Umbilical cord (tissue), 2 donors: Measurements from ENCODE around the gene EMP2. TPM values are rescaled to one million over a fixed set of nuclear protein-coding genes. Genes with fewer than 3 reads are reported as not detected.
"Not testable (repeated sequence)": the region's sequence is repeated elsewhere in the genome, so short reads cannot be mapped to it uniquely, and the experiment has no call there.

Experiments used
- DNase-seq: peaks from one replicate; pipeline ENCODE4 v3.0.0-alpha.2; 2015; ENCODE audit warnings: low spot score
- total RNA-seq: library from RNA; depleted of rRNA; stranded (reverse); fragments of >200 nt; gene quantifications from one replicate; pipeline ENCODE4 v1.2.3, GENCODE V29; 2014; ENCODE audit warnings: low replicate concordance; ENCODE audit not compliant: insufficient read depth

The EMP2 gene
- total RNA-seq, 1 donor from 2014 or later: 27.0 TPM

DNA sequence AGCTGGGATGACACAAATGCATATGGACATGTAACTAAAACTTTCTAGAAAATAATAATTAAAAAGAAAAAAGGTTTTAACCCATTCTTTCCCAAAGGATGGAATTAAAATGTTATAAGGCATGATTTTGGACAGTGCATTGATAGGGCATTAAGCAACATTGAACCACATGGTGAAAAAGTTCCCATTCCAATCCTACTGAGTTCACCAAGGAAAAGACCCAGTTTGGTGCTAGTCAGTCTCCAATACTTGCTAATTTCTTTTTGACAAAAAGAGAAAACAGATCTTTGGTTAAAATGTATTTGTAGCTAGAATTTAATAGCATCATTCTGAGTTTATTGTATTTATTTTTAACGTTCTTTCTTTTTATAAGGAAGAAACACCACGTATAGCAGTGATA is 28.1 kb downstream of the EMP2 start:
- DNase-seq: no peak

DNA sequence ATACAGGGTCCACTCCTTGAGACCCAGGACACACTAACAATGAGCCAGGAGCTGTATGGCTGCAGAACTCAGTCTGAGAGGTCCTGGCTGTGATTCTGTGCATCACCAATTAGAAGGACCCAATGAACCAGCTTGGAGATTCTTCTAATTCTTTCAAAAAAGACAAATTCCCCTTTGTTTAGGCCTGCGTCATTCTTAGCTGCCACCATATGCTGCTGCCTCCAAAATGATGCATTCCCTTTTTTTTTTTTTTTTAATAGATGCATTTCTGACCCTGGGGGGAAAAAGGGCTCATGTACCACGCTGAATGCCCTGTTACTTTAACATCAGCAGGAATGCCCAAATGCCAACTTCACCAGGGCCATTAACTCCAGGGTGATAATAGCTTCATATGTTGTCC is 28.5 kb downstream of the EMP2 start:
- no peak for DNase-seq

DNA sequence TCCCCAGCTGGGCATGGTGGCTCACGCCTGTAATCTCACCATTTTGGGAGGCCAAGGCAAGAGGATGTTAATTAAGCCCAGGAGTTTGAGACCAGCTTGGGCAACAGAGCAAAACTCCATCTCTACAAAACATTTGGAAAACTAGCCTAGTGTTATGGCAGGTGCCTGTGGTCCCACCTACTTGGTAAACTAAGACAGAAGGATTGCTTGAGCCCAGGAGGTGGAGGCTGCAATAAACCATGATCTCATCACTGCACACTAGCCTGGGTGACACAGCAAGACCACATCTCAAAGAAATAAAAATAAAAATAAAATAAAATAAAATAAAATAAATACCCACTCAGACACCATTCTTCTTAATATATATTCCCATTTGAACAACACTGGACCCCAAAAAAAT is 32.0 kb downstream of the EMP2 start:
- DNase-seq: no peak

DNA sequence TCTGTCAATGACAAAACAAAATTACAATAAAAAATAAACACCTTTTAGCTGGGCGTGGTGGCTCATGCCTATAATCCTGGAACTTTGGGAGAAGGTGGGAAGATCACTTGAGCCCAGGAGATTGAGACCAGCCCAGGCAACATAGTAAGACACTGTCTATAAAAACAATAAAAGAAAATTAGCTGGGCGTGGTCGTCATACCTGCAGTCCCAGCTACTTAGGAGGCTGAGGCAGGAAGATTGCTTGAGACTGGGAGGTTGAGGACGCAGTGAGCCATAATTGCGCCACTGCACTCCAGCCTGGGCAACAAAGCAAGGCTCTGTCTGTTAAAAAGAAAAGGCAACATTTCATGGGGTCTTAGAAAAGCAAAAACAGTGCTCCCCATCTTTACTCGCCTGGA is 32.7 kb downstream of the EMP2 start:
- no peak for DNase-seq

DNA sequence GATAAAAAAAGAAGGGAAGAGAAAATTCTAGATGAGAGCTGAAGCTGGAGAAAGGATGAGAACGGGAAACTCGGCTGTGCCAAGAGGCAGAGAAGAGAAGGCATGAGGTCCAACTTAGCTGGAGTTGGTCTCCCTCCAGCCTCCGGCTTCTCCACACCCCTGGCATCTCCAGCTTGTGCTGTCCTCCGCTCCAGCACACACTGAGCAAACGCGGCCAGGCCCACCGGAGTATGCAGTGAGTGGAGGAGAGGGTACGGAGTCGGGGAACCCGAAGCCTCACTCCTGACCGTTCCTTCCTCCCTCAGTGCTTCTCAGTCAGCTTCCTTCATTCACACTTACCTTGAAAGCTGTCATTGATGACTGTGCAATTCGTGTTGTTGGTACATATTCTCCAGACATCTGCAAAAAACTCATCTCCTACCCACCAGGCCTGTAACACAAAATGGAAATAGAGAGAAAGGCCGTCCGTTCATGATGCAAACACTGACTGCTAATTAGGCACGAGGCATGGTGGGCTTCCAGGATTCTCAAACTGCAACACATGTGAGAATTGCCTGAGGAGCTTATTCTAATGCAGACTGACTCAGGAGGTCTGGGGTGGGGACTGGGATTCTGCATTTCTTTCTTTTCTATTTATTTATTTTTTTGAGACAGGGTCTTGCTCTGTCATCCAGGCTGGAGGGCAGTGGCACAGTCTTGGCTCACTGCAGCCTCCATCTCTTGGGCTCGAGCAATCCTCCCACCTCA is 37.0 kb downstream of the EMP2 start:
- no peak for DNase-seq

DNA sequence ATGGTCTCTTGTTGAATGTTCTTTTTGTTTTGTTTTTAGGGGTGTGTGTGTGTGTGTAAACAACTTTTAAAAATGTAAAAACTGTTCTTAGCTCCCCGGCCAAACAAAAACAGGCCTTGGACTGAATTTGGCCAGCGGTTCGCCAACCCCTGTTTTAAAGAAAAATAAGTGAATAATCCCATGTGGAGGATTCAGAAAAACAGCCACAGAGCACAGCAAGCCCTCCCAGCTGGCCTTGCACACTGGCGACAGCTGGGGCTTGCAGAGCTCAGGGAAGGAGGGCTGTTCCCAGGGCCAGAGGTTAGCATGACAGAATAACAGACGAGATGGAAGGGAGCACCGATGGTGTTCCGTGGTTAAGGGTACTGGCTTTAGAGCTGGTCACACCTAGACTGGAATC is 39.0 kb downstream of the EMP2 start:
- no peak for DNase-seq

DNA sequence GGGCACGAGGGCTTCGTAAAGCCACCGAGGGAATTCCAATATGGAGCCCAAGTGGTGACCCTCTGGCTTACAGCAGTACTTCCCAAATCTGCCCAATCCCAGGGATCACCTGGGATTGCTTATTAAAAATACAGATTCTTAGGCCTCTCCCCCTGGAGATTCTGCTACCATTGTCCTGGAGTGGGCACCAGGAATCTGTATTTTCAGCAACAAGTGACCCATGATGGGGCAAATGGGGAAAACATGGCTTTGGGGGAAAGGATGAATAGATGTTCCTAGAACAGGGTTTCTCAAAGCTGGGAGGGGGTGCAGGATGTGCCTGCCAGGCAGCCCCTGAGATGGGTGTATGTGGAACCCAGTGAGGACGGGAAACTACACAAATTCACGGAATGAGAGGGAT is 40.6 kb downstream of the EMP2 start:
- no peak for DNase-seq

DNA sequence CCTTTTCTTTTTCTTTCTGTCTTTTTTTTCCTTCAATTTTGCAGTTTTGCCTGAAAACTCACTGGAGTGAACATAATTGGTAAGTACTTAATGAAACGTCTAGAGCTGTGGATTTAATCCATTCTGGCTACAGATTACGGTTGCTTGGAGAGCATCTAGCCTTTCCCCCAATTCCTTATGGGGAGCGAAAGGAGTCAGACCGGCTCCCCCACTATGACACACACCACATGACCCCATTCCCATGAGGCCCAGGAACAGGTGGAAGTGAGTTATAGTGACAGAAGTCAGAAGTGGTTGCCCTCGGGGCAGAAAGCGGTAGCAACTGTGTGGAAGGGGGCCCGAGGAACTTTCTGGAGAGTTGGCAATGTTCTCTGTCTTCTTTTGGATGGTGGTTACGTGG is 41.2 kb downstream of the EMP2 start:
- DNase-seq: peak; percentile 65

DNA sequence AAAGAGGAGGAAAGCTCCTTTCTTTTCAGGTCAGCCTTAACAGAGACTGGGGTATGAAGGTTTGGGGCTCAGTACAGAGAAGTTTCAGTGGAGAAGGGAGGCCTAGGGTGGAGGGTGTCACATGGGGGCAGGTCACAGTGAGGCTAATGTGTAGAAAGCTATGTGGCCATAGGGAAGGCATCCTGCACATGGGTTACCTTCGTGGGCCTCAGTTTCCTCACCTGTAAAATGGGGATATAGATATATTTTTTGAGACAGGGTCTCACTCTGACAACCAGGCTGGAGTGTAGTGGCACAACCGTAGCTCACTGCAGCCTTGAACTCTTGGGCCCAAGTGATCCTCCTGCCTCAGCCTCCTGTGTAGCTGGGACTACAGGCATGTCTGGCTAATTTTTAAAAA is 41.8 kb downstream of the EMP2 start:
- no peak for DNase-seq

DNA sequence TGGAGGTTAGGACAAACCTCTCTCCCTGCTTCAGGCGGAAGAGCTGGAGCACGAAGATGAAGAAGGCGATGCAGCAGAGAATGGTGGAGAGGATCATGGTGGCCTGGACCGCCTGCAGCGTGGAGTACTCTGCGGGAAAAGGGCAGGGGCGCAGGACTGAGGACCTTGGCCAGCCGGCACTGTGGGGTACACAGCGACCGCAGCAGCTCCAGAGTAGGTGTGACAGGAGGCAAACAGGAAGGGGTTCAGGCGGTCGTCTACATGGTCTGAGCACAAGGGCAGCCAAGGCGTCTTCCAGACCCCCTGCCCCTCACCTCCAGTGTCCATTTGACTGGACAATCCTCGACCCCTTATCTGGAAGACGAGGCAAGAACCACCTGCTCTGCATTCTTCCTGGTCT is 42.5 kb downstream of the EMP2 start:
- DNase-seq: no peak

DNA sequence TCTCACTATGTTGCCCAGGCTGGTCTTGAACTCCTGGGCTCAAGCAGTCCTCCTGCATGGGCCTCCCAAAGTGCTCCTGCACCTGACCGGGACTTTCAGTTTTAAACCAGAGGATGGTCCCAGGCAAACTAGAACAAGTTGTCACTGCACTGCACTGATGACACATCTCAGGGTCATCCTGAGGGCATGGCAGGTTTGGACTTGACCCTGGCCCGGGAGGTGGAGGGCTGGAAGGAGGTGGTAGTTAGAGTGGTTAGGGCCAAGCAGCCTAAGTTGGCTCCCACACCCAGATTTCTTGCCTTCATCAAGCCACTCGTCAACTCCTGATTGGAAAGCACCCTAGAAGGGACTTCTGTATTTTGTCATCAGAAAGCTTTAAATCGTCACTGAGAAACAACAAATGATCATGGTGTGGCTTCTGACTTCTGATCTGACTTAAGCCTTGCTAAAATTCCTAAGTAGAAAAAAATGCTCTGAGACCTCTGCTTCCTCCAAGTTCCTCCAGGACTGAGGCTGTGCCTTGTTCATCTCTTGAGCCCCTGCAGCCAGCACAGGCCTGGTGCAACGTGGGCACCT is 43.5 kb downstream of the EMP2 start:
- no peak for DNase-seq

DNA sequence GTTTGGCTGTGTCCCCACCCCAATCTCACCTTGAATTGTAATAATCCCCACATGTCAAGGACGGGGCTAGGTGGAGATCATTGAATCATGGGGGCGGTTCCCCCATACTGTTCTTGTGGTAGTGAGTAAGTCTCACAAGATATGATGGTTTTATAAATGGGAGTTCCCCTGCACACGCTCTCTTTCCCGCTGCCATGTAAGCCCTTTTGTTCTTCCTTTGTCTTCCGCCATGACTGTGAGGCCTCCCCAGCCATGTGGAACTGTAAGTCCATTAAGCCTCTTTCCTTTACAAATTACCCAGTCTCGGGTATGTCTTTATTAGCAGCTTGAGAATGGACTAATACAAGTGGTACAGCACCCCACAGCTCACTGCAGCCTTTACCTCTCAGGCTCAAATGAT is 44.1 kb downstream of the EMP2 start:
- DNase-seq: not testable (repeated sequence)

DNA sequence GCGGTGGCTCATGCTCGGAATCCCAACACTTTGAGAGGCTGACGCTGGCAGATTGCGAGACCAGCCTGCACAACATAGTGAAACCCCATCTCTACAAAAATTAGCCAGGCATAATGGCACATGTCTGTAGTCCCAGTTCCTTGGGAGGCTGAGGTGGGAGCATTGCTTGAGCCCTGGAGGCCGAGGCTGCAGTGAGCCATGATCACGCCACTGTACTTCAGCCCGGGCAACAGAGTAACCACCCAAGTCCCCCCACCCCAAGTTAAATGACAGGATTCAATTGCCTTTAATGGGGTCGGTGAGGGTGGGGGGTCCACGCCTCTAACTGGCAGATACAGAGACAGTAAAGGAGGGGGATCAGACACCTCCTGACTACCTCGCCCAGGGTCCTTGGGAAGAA is 44.9 kb downstream of the EMP2 start:
- no peak for DNase-seq

DNA sequence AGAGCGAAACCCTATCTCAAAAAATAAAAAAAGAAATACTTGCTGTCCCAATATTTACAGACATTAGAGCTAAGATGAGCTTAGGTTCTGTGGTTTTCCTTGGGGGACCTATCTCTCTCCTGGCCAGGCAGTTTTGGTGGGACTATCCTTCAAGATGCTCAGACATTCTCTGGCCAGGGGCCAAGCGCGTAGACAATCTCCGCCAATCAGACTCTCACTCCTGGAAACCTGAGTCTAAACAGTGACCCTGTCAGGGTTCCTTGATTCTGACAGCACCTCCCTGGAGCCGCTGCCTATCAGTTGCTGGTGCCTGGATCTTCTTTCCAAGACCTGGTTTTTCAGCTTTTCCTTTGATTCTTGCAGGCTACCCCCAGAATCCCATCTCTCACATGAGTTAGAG is 45.6 kb downstream of the EMP2 start:
- no peak for DNase-seq

DNA sequence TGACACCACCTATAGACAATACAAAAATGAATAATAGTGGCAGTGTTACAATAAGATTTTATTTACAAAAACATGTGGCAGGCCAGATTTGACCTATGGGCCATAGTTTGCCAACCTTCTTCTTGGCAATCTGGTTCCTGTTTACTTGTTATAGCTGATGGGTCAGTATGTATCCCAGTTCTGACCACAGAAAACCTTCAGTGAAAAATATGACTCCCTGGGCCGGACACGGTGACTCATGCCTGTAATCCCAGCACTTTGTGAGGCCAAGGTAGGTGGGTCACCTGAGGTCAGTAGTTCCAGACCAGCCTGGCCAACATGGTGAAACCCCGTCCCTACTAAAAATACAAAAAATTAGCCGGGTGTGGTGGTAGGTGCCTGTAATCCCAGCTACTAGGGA is 46.8 kb downstream of the EMP2 start:
- not testable (repeated sequence) for DNase-seq

DNA sequence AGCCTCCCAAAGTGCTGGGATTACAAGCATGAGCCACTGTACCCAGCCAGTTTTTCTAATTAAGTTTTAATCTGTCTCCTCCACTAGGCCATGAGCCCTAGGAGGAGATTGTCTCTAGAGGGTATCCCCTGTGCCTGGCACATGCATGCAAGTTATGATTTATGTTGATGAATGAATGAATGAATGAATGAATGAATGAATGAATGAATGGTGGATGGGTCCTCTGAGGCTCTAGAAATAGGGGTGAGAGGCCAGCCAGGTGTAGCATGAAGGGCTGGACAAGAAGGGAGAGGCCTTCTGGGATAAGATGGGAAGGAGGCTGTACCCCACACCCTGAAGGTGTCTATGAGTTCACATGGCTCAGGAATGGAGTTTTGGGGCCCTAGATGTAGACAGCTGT is 48.8 kb downstream of the EMP2 start:
- no peak for DNase-seq

DNA sequence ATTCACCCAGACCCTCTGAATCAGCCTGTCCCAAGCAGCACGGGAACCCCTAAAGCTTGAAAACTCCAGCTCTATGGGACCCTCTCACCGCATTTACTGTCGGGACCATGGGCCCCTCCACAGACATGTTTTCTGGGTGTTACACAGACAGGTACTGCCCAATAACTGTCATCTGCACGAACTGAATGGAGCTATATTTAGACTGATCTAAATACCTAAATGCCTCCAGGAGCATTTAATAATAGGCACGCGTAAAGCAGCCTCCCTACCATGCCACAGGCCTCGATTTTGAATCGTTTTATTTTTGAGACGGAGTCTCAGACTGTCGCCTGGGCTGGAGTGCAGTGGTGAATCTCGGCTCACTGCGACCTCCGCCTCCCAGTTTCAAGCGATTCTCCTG is 49.7 kb downstream of the EMP2 start:
- no peak for DNase-seq

DNA sequence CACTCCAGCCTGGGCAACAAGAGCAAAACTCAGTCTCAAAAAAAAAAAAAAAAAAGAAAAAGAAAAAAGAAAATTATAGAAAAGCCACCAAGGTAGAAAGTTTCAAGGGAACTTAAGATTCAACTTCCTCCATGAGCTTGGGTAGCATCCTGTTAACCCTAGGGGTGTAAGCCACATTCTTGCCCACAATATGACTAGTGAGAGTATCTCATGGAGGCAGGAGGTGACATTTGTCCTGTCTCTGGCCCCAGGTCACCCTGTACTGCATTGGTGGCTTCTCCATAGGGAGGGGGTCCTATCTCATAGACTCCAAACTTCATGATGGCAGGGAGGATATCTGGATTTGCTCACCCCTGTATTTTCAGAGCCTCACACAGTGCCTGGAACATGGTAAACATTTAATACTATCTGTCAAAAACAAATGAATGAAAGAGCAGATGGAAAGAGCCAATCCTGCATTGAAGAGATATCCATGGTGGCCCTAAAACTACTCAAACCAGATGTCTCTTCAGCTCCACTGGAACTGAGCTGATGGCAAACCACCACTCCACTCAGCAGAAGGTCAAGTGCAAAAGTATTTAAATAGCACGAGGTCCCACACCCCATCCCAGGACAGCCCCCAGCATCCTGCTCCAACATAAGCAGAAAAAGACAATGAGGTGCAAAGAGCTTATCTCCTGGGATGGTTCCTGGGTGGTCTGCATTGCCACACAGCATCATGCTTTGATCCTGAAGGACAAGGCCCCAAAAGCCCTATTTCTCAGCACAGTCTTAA is 50.3 kb downstream of the EMP2 start:
- DNase-seq: no peak

DNA sequence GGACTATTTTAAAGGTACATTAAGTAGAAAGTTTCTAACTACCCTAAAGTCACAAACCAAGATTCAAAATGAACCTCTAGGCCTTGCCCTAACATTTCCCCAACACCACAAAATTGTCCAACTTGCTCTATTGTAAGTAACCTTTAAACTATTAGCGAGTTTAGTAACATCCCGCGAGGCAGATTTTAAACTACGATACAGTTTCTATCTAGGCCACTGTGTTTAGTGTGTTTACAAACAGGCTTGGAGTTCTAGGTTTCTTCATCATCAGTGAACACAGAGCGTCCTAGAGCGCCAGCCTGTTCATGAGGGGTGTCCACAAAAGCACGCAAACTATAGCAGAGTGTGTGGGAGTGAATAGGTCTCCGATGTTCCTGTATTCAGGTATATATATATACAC is 51.8 kb downstream of the EMP2 start:
- no peak for DNase-seq

DNA sequence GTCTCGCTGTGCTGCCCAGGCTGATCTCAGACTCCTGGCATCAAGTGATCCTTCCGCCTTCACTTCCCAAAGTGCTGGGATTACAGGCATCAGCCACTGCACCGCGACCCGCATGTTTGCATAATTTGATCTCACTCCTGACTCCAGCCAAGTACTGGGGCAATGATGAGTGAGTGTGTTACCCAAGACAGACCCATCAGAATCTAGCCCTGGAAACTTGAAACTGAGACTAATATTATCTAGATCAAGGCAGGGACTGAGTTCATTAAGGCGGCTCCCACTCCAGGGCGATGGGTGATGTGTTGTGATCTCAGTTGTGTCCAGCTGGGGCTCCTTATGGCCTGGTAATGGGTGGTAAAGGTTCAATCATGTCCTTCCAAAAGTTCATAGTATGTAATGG is 53.4 kb downstream of the EMP2 start:
- no peak for DNase-seq

DNA sequence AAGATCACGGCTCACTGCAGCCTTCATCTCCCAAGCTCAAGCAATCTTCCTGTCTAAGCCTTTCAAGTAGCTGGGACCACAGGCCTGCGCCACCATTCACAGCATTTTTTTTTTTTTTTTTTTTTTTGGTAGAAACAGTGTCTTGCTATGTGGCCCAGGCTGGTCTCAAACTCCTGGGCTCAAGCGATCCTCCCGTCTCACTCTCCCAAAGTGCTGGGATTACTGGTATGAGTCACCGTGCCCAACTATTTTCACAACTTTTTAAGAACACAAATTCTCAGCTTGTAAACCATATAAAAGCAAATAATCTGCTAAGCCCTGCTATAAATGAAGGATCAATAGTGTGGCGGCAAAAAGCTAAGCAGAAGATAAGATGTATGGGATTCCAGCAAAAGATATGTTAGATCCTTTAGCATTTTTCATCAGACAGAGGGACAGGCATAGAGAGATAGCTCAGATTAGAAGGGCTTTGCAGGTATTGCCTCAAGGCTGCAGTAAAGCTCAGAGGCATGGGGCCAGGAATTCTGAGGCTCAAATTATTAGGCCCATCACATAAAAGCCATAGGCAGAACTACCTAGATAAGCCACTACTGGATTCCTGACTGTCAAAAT is 55.1 kb downstream of the EMP2 start:
- peak; percentile 94 for DNase-seq

DNA sequence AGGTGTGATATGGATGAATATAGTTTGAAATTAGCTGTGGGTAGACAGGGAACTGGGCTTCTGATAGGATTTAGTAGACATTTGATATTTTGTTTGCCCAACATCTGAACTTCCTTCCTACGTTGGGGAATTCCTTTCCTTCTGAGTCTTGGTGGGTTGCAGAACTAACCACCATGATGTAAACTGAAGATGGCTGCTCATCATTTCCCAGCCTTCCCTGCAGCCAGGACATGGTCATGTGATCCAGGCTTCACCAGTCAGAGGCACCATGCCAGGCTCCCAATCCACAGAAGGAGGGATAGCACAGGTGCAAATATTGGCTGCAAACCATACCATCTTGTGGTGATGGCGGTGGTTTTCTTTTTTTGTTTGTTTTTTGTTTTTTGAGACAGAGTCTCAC is 57.4 kb downstream of the EMP2 start:
- DNase-seq: no peak
